Head of caudate nucleus (tissue), 42 donors: ENCODE data around the gene IFI44.

Experiments used
- DNase-seq, 42 donors: peaks; one replicate each; pipeline versions ENCODE4 v3.0.0 to v3.0.0-alpha.2; 2020 to 2021; ENCODE audit warnings: mixed read lengths in 7 of 42
- intact Hi-C: fragments of 100-400 bp; cut with DNase I; formaldehyde crosslinking; loops from one replicate; pipeline ENCODE4 v1.15.0; 2022

Gene IFI44

GRCh38 chr1:78645723-78646122 is 3.9 kb upstream of the IFI44 start:
- intact Hi-C loops = no loop called here
- no peak for DNase-seq

DNA sequence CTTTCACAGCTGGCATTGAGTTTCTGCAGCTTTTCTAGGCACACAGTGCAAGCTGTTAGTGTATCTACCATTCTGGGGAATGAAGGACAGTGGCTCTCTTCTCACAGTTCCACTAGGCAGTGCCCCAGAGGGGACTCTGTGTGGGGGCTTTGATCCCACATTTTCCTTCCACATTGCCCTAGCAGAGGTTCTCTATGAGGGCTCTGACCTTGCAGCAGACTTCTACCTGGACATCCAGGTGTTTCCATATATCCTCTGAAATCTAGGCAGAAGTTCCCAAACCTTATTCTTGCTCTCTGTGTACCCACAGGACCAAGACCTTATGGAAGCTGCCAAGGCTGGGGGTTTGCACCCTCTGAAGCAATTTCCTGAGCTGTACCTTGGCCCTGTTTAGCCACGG is 2.4 kb upstream of the IFI44 start:
- no peak for DNase-seq

GRCh38 chr1:78650114-78650660 is 556 bp downstream of the IFI44 start:
- DNase-seq = no peak
- intact Hi-C loops = no loop called here

More for the DNA sequence above, 2.4 kb upstream of the IFI44 start:
- intact Hi-C loops = no loop called here

DNA sequence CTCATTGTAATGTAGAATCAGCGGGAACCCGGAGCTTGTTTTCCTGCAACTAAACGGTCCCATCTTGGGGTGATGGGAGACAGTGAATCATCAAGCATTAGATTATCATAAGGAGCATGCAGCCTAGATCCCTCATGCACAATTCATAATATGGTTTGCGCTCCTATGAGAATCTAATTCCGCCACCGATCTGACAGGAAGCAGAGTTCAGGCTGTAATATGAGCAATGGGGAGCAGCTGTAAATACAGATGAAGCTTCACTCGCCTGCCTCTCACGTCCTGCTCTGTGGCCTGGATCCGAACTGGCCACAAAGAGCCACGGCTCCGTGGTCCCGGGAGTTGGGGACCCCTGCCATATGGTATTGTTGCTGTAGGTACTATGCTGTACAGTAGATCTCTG is 1.6 kb downstream of the IFI44 start:
- intact Hi-C loops = no loop called here
- DNase-seq = peak in 2 of 42 donors; percentile 16 to 23

GRCh38 chr1:78652019-78652560 is 2.5 kb downstream of the IFI44 start:
- DNase-seq = no peak
- intact Hi-C loops = no loop called here

DNA sequence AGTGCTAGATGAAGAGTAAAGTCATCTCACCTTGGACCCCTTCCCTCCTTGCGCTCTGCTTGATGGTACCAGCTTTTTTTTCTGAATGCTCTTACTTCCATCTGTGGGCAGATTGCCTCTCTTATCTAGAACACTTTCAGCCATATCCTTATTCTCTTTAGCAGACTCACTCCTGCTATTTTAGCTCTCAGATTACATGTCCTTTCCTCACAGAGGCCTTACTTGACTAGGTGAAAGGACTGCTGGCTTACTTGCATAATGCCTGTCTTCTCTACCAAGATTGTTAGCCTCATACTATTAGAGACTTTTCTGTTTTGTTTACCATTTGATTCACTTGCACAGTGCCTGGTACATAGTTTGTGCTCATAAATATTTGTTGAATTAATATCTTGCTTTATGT is 9.3 kb downstream of the IFI44 start:
- intact Hi-C loops = no loop called here
- no peak for DNase-seq

- DNase-seq = no peak
- intact Hi-C loops = no loop called here
Measured at GRCh38 chr1:78663923-78664322, 14.3 kb downstream of the IFI44 start.

GRCh38 chr1:78664763-78665162 is 15.1 kb downstream of the IFI44 start:
- intact Hi-C loops = no loop called here
- no peak for DNase-seq

DNA sequence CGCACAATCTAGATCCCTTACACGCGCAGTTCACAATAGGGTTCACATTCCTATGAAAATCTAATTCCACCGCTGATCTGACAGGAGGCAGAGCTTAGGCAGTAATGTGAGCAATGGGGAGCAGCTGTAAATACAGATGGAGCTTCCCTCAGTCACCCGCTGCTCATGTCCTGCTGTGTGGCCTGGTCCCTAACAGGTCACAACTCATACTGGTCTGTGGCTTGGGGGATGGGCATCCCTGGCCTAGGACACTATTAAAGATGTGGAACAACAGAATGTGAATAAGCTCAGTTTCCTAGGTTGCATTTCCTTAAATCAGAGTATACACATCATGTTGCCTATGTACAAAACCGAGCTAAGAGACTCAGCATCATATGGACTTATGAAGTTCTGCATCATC is 16.2 kb downstream of the IFI44 start:
- no peak for DNase-seq
- intact Hi-C loops = no loop called here

DNA sequence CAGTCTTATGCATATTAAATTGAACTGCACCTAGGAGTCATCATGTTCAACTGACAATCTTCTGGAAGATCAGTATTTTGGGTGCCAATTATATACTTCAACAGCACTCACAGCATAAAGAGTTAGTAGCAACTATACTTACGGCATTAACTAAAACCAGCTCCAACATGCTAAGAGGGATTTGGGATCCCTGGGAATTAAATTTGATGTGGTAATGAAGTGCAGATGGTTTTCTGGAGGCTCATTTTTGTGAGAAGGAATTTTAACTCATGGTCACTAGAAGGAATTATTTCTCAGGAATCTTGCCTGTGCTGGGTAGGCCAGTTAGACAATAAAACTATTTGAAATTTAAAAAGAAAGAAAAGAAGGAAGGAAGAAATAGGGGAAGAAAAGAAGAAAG is 18.3 kb downstream of the IFI44 start:
- intact Hi-C loops = no loop called here
- DNase-seq = no peak

- intact Hi-C loops = no loop called here
- no peak for DNase-seq
Measured at GRCh38 chr1:78668427-78668826, 18.8 kb downstream of the IFI44 start.

- intact Hi-C loops = loop anchor here (10.0 kb wide), 1 partner anchor 538 kb away; no protein-coding TSS in a partner anchor
- DNase-seq = no peak
Measured at GRCh38 chr1:78672428-78672827, 22.8 kb downstream of the IFI44 start.

- intact Hi-C loops = loop anchor here (10.0 kb wide), 1 partner anchor 538 kb away; no protein-coding TSS in a partner anchor
Measured at GRCh38 chr1:78673120-78673519, 23.5 kb downstream of the IFI44 start.

DNA sequence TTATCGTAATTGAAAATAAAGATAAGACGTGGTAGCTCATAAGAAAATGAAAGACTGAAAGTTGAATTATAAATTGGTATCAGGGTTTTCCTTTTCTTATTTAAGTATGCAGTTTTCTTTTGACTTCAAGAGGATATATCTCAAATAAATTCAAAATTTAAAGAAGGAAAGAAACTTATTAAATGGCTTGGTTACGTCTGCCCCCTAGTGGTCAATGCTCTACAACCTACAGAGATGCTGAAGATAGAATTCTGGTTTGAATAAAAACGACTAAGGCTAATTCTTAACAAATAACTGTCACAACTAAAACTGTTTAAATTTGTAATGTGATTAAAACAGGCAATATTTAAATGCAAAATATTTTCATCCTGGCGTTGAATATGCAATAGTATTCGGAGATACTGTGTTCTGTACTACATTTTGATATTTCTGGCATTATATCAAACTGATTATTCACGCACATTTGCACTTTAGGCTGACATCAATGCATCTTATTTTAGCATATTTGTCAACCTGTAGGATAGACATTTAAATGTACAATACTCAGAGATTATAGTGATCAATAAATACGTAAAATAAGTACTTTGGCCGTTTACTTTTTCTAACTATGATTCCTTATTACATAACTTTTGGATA is 26.8 kb downstream of the IFI44 start:
- DNase-seq = peak in 32 of 42 donors; percentile 20 to 88 (median 58)
- intact Hi-C loops = loop anchor here (2.0 to 10.0 kb wide), 2 partner anchors 60 to 542 kb away; no protein-coding TSS in a partner anchor

More at GRCh38 chr1:78673120-78673519, 23.5 kb downstream of the IFI44 start:
- no peak for DNase-seq

DNA sequence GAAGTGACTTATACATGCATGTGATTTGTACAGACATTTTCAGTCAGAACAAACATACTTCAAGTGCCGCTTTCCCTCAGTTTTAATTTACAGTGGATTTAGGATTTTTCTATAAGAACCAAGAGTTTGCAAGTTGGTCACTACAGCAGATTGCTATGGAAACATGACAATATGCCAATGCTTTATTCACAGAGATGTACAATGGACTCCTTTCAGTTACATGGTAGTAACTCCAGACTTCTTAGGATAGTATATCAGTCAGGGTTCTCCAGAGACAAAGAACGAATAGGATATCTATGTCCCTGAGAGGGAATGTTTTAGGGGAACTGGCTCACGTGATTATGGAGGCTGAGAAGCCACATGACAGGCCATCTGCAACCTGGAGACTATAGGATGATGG is 27.4 kb downstream of the IFI44 start:
- DNase-seq = no peak
- intact Hi-C loops = loop anchor here (2.0 to 10.0 kb wide), 2 partner anchors 60 to 542 kb away; no protein-coding TSS in a partner anchor

DNA sequence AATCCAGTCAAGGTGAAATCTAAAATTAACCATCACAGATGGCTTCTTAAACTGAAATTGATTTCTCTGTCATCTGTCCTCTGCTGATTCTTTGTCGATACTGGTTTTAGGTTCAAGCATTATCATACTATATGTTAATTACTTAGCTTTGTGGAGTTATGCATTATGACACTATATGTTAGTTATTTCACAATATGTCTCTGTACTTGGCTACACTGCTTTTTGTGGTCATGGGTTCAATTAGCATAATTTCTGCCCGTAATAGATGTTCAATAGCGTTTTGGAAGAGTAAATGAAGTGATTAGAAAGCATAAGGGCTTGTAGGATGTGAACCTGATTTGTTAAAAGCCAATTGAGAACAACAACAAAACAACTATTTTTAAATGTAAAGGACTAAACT is 28.2 kb downstream of the IFI44 start:
- intact Hi-C loops = loop anchor here (2.0 to 10.0 kb wide), 2 partner anchors 61 to 543 kb away; no protein-coding TSS in a partner anchor
- no peak for DNase-seq

GRCh38 chr1:78678324-78678723 is 28.7 kb downstream of the IFI44 start:
- no peak for DNase-seq
- intact Hi-C loops = loop anchor here (10.0 kb wide), 1 partner anchor 544 kb away; no protein-coding TSS in a partner anchor

DNA sequence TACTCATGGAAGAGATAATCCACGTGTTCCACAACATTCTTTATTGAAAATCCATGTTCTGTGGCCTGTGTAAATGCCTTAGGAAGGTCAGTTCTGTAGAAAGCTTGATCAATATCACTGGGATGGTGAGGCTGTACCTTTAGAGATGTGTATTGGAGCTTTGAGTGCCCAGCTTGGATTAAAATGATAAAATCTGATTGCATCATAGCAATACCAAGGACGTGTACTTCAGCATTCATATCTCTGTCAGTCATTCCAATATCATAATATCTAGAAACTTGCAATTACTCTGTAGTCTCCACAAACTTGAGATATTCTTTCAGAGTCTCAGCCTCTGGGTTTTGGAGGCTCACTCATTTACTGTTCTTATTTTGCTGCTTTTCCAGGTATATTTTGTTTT is 31.6 kb downstream of the IFI44 start:
- intact Hi-C loops = no loop called here

DNA sequence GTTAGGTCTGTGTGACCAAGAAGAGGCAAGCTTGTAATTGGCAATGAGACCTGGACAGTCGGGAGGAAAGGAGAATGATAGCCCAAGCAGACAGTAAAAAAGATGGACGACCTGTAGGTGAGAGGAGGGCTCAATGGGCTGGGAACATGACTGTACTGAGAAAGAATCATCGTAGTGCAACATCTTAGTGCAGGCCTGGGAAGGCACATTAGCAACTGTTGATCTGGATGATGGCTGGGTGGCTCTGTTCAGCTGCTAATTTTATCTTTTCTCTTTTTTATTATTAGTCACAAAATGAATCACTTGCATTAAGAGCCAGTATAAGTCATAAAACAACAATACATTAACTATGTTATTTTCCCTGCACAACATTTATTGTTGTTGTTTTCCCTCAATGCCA is 32.9 kb downstream of the IFI44 start:
- DNase-seq = peak in 1 of 42 donors; percentile 30
- intact Hi-C loops = no loop called here

More for the DNA sequence above, 31.6 kb downstream of the IFI44 start:
- no peak for DNase-seq

- no peak for DNase-seq
- intact Hi-C loops = no loop called here
Measured at GRCh38 chr1:78683079-78683478, 33.4 kb downstream of the IFI44 start.

GRCh38 chr1:78687315-78687714 is 37.7 kb downstream of the IFI44 start:
- intact Hi-C loops = no loop called here
- no peak for DNase-seq
